Measurements from ENCODE around the gene RAD51B. TPM values are rescaled to one million over a fixed set of nuclear protein-coding genes. Genes with fewer than 3 reads are reported as not detected.

The RAD51B gene
- total RNA-seq, 4 donors from 2014 or later = 14.0 to 16.4 (median 14.8) TPM

DNA sequence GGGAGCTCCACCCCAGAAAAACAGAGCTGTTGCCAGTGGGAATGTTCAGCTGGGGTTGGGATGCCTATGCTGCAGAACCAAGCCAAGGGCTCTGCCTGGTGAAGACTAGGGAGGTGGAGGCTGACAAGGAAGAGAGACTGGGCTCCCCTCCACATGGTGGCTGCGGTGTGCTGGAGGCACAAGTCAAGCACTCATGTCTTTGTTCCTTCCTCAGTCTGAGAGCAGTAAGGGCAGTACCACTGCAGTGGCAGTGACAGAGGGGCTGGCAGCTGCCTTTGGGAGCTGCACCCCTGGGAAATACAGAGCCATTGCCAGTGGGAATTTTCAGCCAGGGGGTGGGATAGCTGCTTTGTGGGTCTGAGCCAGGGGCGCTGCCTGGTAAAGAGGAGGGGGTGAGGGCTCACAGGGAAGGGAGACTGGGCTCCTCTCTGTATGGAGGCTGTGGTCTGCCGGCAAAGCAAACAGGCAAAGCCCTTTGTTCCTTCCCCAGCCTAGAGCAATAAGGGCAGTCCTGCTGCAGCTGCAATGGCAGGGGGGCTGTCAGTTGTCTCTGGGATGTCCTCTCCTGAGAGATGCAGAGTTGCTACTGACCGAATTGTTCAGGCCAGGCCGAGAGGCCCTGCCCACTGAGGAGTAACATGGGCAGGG, 255.9 kb downstream of the RAD51B start:
- WGBS, 2 donors = 84 to 91% methylated on average over 3 to 5 of the region's 5 CpGs
- H3K27ac ChIP-seq = no peak overlapping the region
- intact Hi-C loops (cut with DNase I) = no loop called here

DNA sequence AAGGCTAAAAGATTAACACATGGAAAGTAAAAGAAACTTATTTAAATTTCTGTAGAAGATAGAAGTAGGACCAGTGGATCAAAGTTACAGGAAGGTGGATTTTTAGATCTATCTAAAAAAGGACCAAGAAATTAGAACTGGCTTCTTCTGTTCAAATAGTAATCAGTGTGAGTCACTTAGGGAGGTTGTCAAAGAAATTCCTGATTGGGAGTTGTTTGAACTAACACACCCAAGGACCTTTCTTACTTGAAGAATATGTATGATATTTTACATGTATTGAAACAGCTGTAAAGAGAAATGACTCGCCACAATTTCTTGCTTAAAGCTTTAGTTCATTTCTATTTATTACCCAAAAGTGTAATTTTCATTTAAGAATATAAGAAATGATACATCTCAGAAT, 256.9 kb downstream of the RAD51B start:
- Histone ChIP-seq H3K4me3 (replicated peaks in 1 of 3) (no peak overlapping the region), H3K4me1 (peaks cover 10 to 13% of the 10 kb centered on the region in 2 donors), H3K9me3 (no peaks in the 10 kb centered on the region), H3K36me3 (no peaks in the 10 kb centered on the region), H3K27me3 (no peaks in the 10 kb centered on the region), H3K27ac (no peak overlapping the region)
- TF ChIP-seq POLR2A (IDR thresholded peaks at IDR 0.05) = no peak
- TF ChIP-seq, protein P1, sequence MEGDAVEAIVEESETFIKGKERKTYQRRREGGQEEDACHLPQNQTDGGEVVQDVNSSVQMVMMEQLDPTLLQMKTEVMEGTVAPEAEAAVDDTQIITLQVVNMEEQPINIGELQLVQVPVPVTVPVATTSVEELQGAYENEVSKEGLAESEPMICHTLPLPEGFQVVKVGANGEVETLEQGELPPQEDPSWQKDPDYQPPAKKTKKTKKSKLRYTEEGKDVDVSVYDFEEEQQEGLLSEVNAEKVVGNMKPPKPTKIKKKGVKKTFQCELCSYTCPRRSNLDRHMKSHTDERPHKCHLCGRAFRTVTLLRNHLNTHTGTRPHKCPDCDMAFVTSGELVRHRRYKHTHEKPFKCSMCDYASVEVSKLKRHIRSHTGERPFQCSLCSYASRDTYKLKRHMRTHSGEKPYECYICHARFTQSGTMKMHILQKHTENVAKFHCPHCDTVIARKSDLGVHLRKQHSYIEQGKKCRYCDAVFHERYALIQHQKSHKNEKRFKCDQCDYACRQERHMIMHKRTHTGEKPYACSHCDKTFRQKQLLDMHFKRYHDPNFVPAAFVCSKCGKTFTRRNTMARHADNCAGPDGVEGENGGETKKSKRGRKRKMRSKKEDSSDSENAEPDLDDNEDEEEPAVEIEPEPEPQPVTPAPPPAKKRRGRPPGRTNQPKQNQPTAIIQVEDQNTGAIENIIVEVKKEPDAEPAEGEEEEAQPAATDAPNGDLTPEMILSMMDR (IDR thresholded peaks at IDR 0.05) = no peak
- no peak for DNase-seq
- 95 to 98% methylated on average over 1 of the region's 1 CpG for WGBS, 2 donors
- intact Hi-C loops (cut with DNase I) = no loop called here

More for the DNA sequence above, 255.9 kb downstream of the RAD51B start:
- DNase-seq = no peak
- Histone ChIP-seq H3K4me3 (replicated peaks in 1 of 3) (no peak overlapping the region), H3K36me3 (no peaks in the 10 kb centered on the region), H3K27me3 (no peaks in the 10 kb centered on the region), H3K4me1 (peaks cover 8 to 9% of the 10 kb centered on the region in 2 donors), H3K9me3 (no peaks in the 10 kb centered on the region)
- TF ChIP-seq POLR2A (IDR thresholded peaks at IDR 0.05) = no peak
- TF ChIP-seq, protein P1 (IDR thresholded peaks at IDR 0.05) = no peak

GRCh38 chr14:68079941-68080697, 260.5 kb downstream of the RAD51B start:
- H3K27me3 ChIP-seq = no peaks in the 10 kb centered on the region
- peaks cover 10 to 13% of the 10 kb centered on the region in 2 donors for H3K4me1 ChIP-seq
- DNase-seq = no peak
- H3K27ac ChIP-seq = peak overlapping the region in 1 of 3 donors; percentile 1
- H3K9me3 ChIP-seq = no peaks in the 10 kb centered on the region
- H3K4me3 ChIP-seq (replicated peaks in 1 of 3) = no peak overlapping the region
- intact Hi-C loops (cut with DNase I) = no loop called here
- H3K36me3 ChIP-seq = no peaks in the 10 kb centered on the region
- no peak for TF ChIP-seq POLR2A (IDR thresholded peaks at IDR 0.05)
- TF ChIP-seq, protein P1 (IDR thresholded peaks at IDR 0.05) = no peak

DNA sequence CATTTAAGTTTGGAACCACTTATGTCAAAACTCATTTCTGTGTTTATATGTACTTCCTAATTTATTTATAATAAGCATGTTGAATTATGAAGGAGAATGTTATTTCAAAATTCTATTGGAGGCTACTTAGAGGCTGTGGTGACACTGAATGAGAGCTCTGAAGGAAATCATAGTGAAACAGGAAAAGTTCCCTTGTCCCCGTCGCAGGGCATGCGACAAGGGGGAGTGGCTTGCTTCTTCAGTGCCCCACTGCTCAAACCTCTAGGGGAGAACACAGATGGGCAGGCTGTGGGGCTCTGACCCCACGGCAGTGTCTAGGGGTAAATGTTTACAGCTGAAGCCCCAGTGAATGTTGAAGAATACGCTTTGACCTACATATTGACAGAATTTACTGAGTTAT, 261.9 kb downstream of the RAD51B start:
- no peaks in the 10 kb centered on the region for H3K9me3 ChIP-seq
- peaks cover 10 to 13% of the 10 kb centered on the region in 2 donors for H3K4me1 ChIP-seq
- DNase-seq = no peak
- no peak overlapping the region for H3K4me3 ChIP-seq (replicated peaks in 1 of 3)
- no peaks in the 10 kb centered on the region for H3K36me3 ChIP-seq
- no peaks in the 10 kb centered on the region for H3K27me3 ChIP-seq
- WGBS, 2 donors = 78 to 97% methylated on average over 5 of the region's 5 CpGs
- no peak for TF ChIP-seq POLR2A (IDR thresholded peaks at IDR 0.05)
- TF ChIP-seq, protein P1 (IDR thresholded peaks at IDR 0.05) = no peak
- intact Hi-C loops (cut with DNase I) = no loop called here
- H3K27ac ChIP-seq = no peak overlapping the region

- Histone ChIP-seq H3K9me3 (no peaks in the 10 kb centered on the region), H3K27me3 (no peaks in the 10 kb centered on the region), H3K27ac (no peak overlapping the region), H3K36me3 (no peaks in the 10 kb centered on the region), H3K4me1 (peaks cover 10 to 13% of the 10 kb centered on the region in 2 donors), H3K4me3 (replicated peaks in 1 of 3) (no peak overlapping the region)
- DNase-seq = no peak
- intact Hi-C loops (cut with DNase I) = no loop called here
- TF ChIP-seq POLR2A (IDR thresholded peaks at IDR 0.05) = no peak
- TF ChIP-seq, protein P1 (IDR thresholded peaks at IDR 0.05) = no peak
- WGBS, 2 donors = 63 to 97% methylated on average over 3 of the region's 3 CpGs
Observed at GRCh38 chr14:68082698-68083291, 263.2 kb downstream of the RAD51B start.

Measured in thyroid gland (tissue), 4 donors.